ENCODE results near the gene ASF1B.
A peak's percentile ranks its signal among the peaks of the same experiment; 100 is the strongest.

ASF1B gene

GRCh38 chr19:14107581-14108461, 28.6 kb downstream of the ASF1B start:
- no peak for DNase-seq (ENCODE audit: low spot score)

- no peak for DNase-seq (ENCODE audit: low spot score)
These were observed 29.5 kb downstream of the ASF1B start for GRCh38 chr19:14106840-14107239.

DNA sequence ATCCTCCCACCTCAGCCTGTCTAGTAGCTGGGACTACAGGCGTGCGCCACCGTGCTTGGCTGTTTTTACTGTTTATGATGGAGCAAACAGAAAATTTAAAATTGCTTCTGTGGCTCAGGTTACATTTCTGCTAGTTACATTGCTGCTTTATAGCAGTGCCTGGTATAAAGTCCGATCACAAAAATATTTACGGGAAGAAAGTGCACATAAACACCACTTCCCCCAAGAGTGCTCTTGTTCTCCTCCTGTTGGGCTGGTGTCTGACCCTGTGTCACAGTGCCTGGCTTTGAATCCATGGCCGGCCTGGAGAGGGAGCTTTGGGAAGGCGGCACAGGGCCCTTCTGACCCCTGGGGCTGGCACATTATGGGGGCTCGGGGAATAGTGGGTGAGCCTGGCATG, 30.7 kb downstream of the ASF1B start:
- no peak for DNase-seq (ENCODE audit: low spot score)

DNA sequence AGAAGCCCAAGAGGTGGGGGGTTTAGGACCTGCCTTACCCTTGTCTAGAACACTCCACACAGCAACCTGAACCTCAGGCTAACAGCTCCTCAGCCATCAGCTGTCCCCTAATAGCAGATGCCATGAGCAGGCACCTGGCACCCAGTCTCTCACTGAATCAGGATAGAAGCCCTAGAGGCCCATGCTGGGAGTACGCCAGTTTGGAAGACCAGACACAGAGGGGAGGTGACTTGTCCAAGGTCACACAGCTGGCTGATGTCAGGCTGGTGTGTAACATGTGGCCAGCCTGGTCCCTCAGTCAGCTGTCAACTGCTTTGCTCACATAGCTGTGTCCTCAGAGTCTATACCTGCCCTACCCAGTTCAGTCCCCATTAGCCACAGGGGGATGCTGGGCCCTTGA, 33.1 kb downstream of the ASF1B start:
- DNase-seq (ENCODE audit: low spot score) = no peak

DNA sequence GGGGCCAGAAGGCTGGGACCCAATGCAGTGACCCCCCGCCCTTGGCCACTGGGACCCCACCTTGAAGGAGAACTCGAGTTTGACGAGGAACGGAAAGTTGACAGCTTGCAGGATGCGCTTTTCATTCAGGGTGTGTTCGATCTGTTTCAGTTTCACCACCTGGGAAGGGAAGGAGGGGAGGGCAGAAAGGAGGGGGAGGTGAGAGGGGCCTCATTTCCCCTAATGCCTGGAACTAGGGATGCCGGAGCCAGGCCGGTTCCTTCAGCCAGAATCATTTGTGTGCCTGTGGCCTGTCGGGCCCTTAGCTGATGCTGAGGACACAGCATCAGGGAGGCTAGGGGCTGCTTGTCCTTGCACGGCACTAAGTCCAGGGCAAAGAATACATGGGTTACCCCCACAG, 33.6 kb downstream of the ASF1B start:
- DNase-seq (ENCODE audit: low spot score) = no peak

DNA sequence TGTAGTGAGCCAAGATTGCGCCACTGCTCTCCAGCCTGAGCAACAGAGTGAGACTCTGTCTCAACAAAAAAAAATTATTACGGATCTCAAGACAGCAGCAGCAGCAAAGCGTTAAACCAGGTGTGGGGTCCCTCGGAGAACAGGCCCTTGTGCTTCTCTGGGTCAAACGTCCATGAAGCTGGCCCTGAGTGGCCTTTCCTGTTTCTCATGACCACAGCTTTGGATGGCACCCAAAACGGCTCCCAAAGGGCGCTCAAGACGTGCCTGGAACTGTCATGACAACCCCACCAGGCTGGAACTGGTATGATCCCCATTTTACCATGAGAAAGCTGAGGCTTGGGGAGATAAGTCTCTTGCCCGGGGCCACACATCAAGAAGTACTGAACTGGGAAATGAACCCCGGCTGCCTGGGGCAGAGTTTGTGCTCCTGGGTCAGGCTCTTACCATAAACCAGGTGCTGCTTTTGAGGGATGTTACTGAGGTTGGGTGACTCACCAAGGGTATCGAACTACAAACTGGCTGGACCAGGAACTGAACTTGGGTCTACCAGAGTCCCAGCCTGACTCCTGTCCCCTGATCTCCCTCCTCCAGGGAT, 34.2 kb downstream of the ASF1B start:
- DNase-seq (ENCODE audit: low spot score) = no peak

GRCh38 chr19:14101003-14101545, 35.3 kb downstream of the ASF1B start:
- no peak for DNase-seq (ENCODE audit: low spot score)

- DNase-seq (ENCODE audit: low spot score) = no peak
These were observed 38.7 kb downstream of the ASF1B start for GRCh38 chr19:14097532-14098151.

DNA sequence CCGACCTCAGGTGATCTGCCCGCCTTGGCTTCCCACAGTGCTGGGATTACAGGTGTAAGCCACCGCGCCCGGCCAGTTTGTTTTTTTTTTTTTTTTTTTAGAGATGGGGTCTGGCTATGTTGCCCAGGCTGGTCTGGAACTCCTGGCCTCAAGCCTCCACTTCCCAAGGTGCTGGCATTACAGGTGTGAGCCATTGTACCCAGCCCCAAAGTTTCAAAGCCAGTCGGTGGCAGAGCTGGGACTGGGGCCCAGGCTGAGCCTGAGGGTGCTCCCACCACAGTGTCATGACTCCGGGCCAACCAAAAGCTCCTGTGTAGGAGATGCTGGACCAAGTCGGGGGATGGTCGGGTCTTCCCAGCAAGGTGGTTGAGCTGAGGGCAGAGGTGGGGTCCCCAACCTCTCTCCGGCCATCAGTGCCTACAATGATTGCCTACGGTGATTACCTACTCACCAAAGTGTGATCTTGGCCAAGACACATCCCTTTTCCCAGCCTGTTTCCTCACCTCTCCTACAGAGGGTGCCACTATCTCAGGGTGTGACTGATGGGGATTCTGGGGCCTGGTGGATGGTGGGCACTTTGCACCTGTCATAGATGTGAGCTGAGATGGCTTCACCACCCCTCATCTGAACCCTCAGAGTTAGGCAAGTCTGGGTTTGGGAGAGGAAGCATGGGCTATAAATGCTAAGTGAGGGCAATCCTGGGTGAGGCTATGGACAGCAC, 40.0 kb downstream of the ASF1B start:
- no peak for DNase-seq (ENCODE audit: low spot score)

GRCh38 chr19:14094854-14095253, 41.5 kb downstream of the ASF1B start:
- no peak for DNase-seq (ENCODE audit: low spot score)

GRCh38 chr19:14093117-14093823, 43.1 kb downstream of the ASF1B start:
- no peak for DNase-seq (ENCODE audit: low spot score)

- DNase-seq (ENCODE audit: low spot score) = peak; percentile 44
These were observed 44.5 kb downstream of the ASF1B start for GRCh38 chr19:14091813-14092462.

- peak; percentile 41 for DNase-seq (ENCODE audit: low spot score)
These were observed 45.1 kb downstream of the ASF1B start for GRCh38 chr19:14091081-14091812.

DNA sequence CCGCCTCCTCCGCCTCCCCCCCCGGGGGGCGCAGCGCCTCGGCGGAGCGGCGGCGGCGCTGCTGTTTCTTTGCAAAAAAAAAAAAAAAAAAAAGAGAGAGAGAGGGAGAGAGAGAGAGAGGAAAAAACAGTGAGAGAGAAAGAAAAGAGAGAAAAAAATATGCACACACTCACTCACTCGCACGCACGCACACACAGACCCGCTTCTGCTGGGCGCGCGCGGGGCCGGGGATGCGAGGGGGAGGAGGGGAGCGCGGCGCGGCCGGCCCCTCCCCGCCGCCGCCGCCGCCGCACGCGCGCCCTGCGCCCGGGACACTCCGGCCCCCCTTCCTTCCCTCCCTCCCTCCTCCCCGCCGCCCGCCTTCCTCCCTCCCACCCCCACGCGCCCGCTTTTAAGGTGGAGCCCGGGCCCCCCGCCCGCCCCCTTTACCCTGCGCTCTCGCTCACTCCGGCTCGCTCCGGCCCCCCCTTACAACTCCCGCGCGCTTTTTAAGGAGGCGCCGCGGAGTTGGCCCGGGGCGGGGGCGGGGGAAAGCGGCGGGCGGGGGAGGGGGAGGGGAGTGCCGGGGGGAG, 45.8 kb downstream of the ASF1B start, which contains the start of gene SAMD1:
SAMD1 (minus strand) TSS at position 243 of the 572 bp plus-strand sequence.
- DNase-seq (ENCODE audit: low spot score) = peak; percentile 92

DNA sequence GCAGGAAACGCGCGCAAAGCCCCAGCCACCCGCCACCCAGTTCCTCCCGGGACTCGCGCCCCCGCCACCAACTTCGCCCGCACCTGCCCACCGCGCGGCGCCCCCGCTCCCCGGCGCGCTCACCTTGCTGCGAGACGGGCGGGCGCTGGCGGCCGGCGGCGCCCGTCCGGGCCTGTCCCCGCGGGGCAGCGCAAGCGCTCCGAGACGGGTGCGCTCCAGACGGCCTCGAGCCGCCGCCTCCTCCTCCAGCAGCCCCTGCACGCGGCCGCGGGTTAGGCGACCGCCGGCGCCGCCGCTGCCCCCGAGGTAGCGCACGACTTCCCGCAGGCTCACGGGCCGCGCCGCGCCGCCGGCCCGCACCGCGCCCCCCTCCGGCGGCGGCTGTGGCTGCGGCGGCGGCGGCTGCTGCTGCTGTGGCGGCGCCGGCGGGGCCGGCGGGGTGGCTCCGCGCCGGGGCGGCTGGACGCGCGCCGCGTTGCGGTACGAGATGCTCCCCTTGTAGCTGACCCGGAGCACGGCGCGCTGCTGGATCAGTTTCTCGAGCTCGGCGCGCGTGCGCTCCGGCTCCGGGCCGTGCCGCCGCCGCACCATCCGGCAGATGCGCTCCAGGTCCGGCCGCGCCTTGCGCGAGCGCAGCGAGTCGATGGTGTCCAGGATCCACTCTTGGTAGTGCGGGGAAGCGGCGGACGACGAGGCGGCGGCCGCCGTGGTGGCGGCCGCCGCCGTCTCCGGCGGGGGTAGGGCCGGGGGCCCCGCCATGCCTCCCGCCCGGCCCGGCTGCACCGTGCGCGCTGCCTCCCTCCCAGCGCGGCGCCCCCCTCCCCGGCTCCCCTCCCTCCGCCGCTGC, 46.5 kb downstream of the ASF1B start:
- peak; percentile 29 for DNase-seq (ENCODE audit: low spot score)

GRCh38 chr19:14089412-14089661, 47.1 kb downstream of the ASF1B start:
- peak; percentile 30 for DNase-seq (ENCODE audit: low spot score)

GRCh38 chr19:14088634-14089411, 47.6 kb downstream of the ASF1B start:
- peak; percentile 0 for DNase-seq (ENCODE audit: low spot score)

- DNase-seq (ENCODE audit: low spot score) = no peak
These were observed 50.3 kb downstream of the ASF1B start for GRCh38 chr19:14086098-14086497.

Measured in CD4-positive, alpha-beta T cell treated with Interleukin-6 at 100 ng/mL for 8 hours (primary cell).